ENCODE measurements around the gene PDILT. TPM values are rescaled to one million over a fixed set of nuclear protein-coding genes. Genes with fewer than 3 reads are reported as not detected.
"Not testable (repeated sequence)": the region's sequence is repeated elsewhere in the genome, so short reads cannot be mapped to it uniquely, and the experiment has no call there.

PDILT gene
- total RNA-seq, 2 donors from 2014 or later, result not detected

GRCh38 chr16:20336955-20337354 lies 67.6 kb downstream of the PDILT start:
- ATAC-seq, result no peak
- no peak for DNase-seq
- no peak overlapping the region for H3K4me3 Mint-ChIP-seq
- H3K4me1 Mint-ChIP-seq, result no peaks in the 10 kb centered on the region
- H3K9me3 ChIP-seq (ENCODE audit: control insufficient read depth, low read length, poor library complexity, severe bottlenecking), result no peaks in the 10 kb centered on the region
- H3K36me3 Mint-ChIP-seq (ENCODE audit: low read depth), result no peaks in the 10 kb centered on the region
- H3K27me3 Mint-ChIP-seq, result peaks cover 32% of the 10 kb centered on the region
- H3K27ac Mint-ChIP-seq, result no peak overlapping the region

- H3K36me3 Mint-ChIP-seq (ENCODE audit: low read depth), result no peaks in the 10 kb centered on the region
- no peaks in the 10 kb centered on the region for H3K9me3 ChIP-seq (ENCODE audit: control insufficient read depth, low read length, poor library complexity, severe bottlenecking)
- no peak for ATAC-seq
- peaks cover 32% of the 10 kb centered on the region for H3K27me3 Mint-ChIP-seq
- no peak overlapping the region for H3K4me3 Mint-ChIP-seq
- H3K27ac Mint-ChIP-seq, result no peak overlapping the region
- DNase-seq, result no peak
- H3K4me1 Mint-ChIP-seq, result no peaks in the 10 kb centered on the region
Observed at GRCh38 chr16:20334396-20334795, 70.1 kb downstream of the PDILT start.

GRCh38 chr16:20333120-20333519 lies 71.4 kb downstream of the PDILT start:
- no peaks in the 10 kb centered on the region for H3K4me1 Mint-ChIP-seq
- H3K4me3 Mint-ChIP-seq, result no peak overlapping the region
- ATAC-seq (no peak), DNase-seq (no peak)
- H3K27me3 Mint-ChIP-seq, result peaks cover 32% of the 10 kb centered on the region
- no peak overlapping the region for H3K27ac Mint-ChIP-seq
- no peaks in the 10 kb centered on the region for H3K36me3 Mint-ChIP-seq (ENCODE audit: low read depth)
- H3K9me3 ChIP-seq (ENCODE audit: control insufficient read depth, low read length, poor library complexity, severe bottlenecking), result no peaks in the 10 kb centered on the region

- peaks cover 32% of the 10 kb centered on the region for H3K27me3 Mint-ChIP-seq
- H3K4me3 Mint-ChIP-seq, result no peak overlapping the region
- ATAC-seq (no peak), DNase-seq (no peak)
- no peaks in the 10 kb centered on the region for H3K36me3 Mint-ChIP-seq (ENCODE audit: low read depth)
- H3K9me3 ChIP-seq (ENCODE audit: control insufficient read depth, low read length, poor library complexity, severe bottlenecking), result no peaks in the 10 kb centered on the region
- no peak overlapping the region for H3K27ac Mint-ChIP-seq
- H3K4me1 Mint-ChIP-seq, result no peaks in the 10 kb centered on the region
Observed at GRCh38 chr16:20332411-20332810, 72.1 kb downstream of the PDILT start.

- H3K36me3 Mint-ChIP-seq (ENCODE audit: low read depth), result no peaks in the 10 kb centered on the region
- H3K27ac Mint-ChIP-seq, result no peak overlapping the region
- DNase-seq, result no peak
- no peak overlapping the region for H3K4me3 Mint-ChIP-seq
- no peaks in the 10 kb centered on the region for H3K9me3 ChIP-seq (ENCODE audit: control insufficient read depth, low read length, poor library complexity, severe bottlenecking)
- H3K4me1 Mint-ChIP-seq, result no peaks in the 10 kb centered on the region
- peaks cover 32% of the 10 kb centered on the region for H3K27me3 Mint-ChIP-seq
- ATAC-seq, result no peak
Observed at GRCh38 chr16:20331635-20332034, 72.9 kb downstream of the PDILT start.

- no peak overlapping the region for H3K27ac Mint-ChIP-seq
- H3K27me3 Mint-ChIP-seq, result peaks cover 12% of the 10 kb centered on the region
- no peaks in the 10 kb centered on the region for H3K4me1 Mint-ChIP-seq
- no peak for DNase-seq
- H3K4me3 Mint-ChIP-seq, result no peak overlapping the region
- H3K36me3 Mint-ChIP-seq (ENCODE audit: low read depth), result no peaks in the 10 kb centered on the region
- no peaks in the 10 kb centered on the region for H3K9me3 ChIP-seq (ENCODE audit: control insufficient read depth, low read length, poor library complexity, severe bottlenecking)
- ATAC-seq, result no peak
Observed at GRCh38 chr16:20329392-20330138, 75.0 kb downstream of the PDILT start.

- no peak for ATAC-seq
- Mint-ChIP-seq H3K27me3 (peaks cover 3% of the 10 kb centered on the region), H3K27ac (no peak within 1 kb of the TSS), H3K4me3 (no peak within 1 kb of the TSS), H3K4me1 (no peaks in the 10 kb centered on the region), H3K36me3 (ENCODE audit: low read depth) (no peaks in the 10 kb centered on the region)
- no peak for DNase-seq
- no peaks in the 10 kb centered on the region for H3K9me3 ChIP-seq (ENCODE audit: control insufficient read depth, low read length, poor library complexity, severe bottlenecking)
Observed at GRCh38 chr16:20327444-20328041, 77.0 kb downstream of the PDILT start, which contains the start of gene GP2. TSS of gene GP2 (minus strand) at chr16:20327513. CDS start at chr16:20326431, 1,082 bp downstream.

- Mint-ChIP-seq H3K36me3 (ENCODE audit: low read depth) (no peaks in the 10 kb centered on the region), H3K4me3 (no peak overlapping the region), H3K27ac (no peak overlapping the region), H3K27me3 (no peaks in the 10 kb centered on the region), H3K4me1 (no peaks in the 10 kb centered on the region)
- H3K9me3 ChIP-seq (ENCODE audit: control insufficient read depth, low read length, poor library complexity, severe bottlenecking), result no peaks in the 10 kb centered on the region
- ATAC-seq (no peak), DNase-seq (no peak)
Observed at GRCh38 chr16:20326321-20326720, 78.2 kb downstream of the PDILT start.

- Mint-ChIP-seq H3K27ac (no peak overlapping the region), H3K4me1 (no peaks in the 10 kb centered on the region), H3K27me3 (no peaks in the 10 kb centered on the region), H3K36me3 (ENCODE audit: low read depth) (no peaks in the 10 kb centered on the region), H3K4me3 (no peak overlapping the region)
- ATAC-seq, result no peak
- no peak for DNase-seq
- no peaks in the 10 kb centered on the region for H3K9me3 ChIP-seq (ENCODE audit: control insufficient read depth, low read length, poor library complexity, severe bottlenecking)
Observed at GRCh38 chr16:20325005-20325404, 79.5 kb downstream of the PDILT start.

GRCh38 chr16:20323591-20324117 lies 80.9 kb downstream of the PDILT start:
- H3K4me1 Mint-ChIP-seq, result no peaks in the 10 kb centered on the region
- ATAC-seq (no peak), DNase-seq (no peak)
- no peak overlapping the region for H3K4me3 Mint-ChIP-seq
- no peaks in the 10 kb centered on the region for H3K36me3 Mint-ChIP-seq (ENCODE audit: low read depth)
- H3K27ac Mint-ChIP-seq, result no peak overlapping the region
- H3K9me3 ChIP-seq (ENCODE audit: control insufficient read depth, low read length, poor library complexity, severe bottlenecking), result no peaks in the 10 kb centered on the region
- no peaks in the 10 kb centered on the region for H3K27me3 Mint-ChIP-seq

GRCh38 chr16:20322696-20323095 lies 81.8 kb downstream of the PDILT start:
- H3K36me3 Mint-ChIP-seq (ENCODE audit: low read depth), result no peaks in the 10 kb centered on the region
- ATAC-seq (no peak), DNase-seq (no peak)
- no peak overlapping the region for H3K27ac Mint-ChIP-seq
- H3K9me3 ChIP-seq (ENCODE audit: control insufficient read depth, low read length, poor library complexity, severe bottlenecking), result no peaks in the 10 kb centered on the region
- H3K27me3 Mint-ChIP-seq, result peaks cover 6% of the 10 kb centered on the region
- H3K4me1 Mint-ChIP-seq, result no peaks in the 10 kb centered on the region
- no peak overlapping the region for H3K4me3 Mint-ChIP-seq

- H3K27me3 Mint-ChIP-seq, result peaks cover 7% of the 10 kb centered on the region
- H3K27ac Mint-ChIP-seq, result no peak overlapping the region
- peaks cover under 1% of the 10 kb centered on the region for H3K36me3 Mint-ChIP-seq (ENCODE audit: low read depth)
- DNase-seq, result no peak
- H3K4me3 Mint-ChIP-seq, result no peak overlapping the region
- no peaks in the 10 kb centered on the region for H3K4me1 Mint-ChIP-seq
- ATAC-seq, result no peak
- H3K9me3 ChIP-seq (ENCODE audit: control insufficient read depth, low read length, poor library complexity, severe bottlenecking), result no peaks in the 10 kb centered on the region
Observed at GRCh38 chr16:20321671-20322070, 82.9 kb downstream of the PDILT start.

GRCh38 chr16:20321051-20321450 lies 83.5 kb downstream of the PDILT start:
- H3K27me3 Mint-ChIP-seq; H3K9me3 ChIP-seq (ENCODE audit: control insufficient read depth, low read length, poor library complexity, severe bottlenecking); DNase-seq; ATAC-seq; H3K4me1 Mint-ChIP-seq; H3K4me3 Mint-ChIP-seq; H3K36me3 Mint-ChIP-seq (ENCODE audit: low read depth); H3K27ac Mint-ChIP-seq: not testable (repeated sequence)

GRCh38 chr16:20320592-20320991 lies 83.9 kb downstream of the PDILT start:
- Mint-ChIP-seq H3K4me3 (no peak overlapping the region), H3K27me3 (peaks cover 7% of the 10 kb centered on the region), H3K36me3 (ENCODE audit: low read depth) (peaks cover 2% of the 10 kb centered on the region), H3K4me1 (no peaks in the 10 kb centered on the region), H3K27ac (no peak overlapping the region)
- ATAC-seq (no peak), DNase-seq (no peak)
- H3K9me3 ChIP-seq (ENCODE audit: control insufficient read depth, low read length, poor library complexity, severe bottlenecking), result no peaks in the 10 kb centered on the region

Measured in T-helper 17 cell (primary cell).